IPS DF 4.7 (cell line): Measurements from ENCODE around the gene FNIP2.
A peak's percentile ranks its signal among the peaks of the same experiment; 100 is the strongest.
"Not testable (repeated sequence)": the region's sequence is repeated elsewhere in the genome, so short reads cannot be mapped to it uniquely, and the experiment has no call there.

Experiments
- DNase-seq: peaks from one replicate; pipeline ENCODE4 v3.0.0-alpha.2; 2013; ENCODE audit warnings: low spot score; ENCODE audit errors: extremely low read depth

Gene FNIP2

GRCh38 chr4:158869761-158870160 lies 100.9 kb downstream of the FNIP2 start:
- no peak for DNase-seq

DNA sequence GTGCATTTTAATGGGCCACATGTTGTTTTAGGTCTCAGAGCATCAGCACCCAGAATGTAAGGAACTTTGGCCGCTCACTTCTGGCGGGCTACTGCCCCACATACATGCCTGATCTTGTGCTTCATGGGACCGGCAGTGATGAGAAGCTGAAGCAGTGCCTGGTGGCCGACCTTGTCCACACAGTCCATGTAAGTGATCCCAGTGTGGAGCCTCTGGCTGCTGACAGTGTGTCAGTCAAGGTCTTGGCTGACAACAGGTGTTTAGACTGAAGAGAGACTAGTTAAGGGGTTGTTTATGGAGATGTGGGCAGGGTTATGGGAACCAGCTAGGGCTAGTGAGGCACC lies 101.4 kb downstream of the FNIP2 start:
- no peak for DNase-seq

GRCh38 chr4:158870626-158871334 lies 102.0 kb downstream of the FNIP2 start:
- no peak for DNase-seq

GRCh38 chr4:158871335-158871724 lies 102.5 kb downstream of the FNIP2 start:
- DNase-seq: no peak

DNA sequence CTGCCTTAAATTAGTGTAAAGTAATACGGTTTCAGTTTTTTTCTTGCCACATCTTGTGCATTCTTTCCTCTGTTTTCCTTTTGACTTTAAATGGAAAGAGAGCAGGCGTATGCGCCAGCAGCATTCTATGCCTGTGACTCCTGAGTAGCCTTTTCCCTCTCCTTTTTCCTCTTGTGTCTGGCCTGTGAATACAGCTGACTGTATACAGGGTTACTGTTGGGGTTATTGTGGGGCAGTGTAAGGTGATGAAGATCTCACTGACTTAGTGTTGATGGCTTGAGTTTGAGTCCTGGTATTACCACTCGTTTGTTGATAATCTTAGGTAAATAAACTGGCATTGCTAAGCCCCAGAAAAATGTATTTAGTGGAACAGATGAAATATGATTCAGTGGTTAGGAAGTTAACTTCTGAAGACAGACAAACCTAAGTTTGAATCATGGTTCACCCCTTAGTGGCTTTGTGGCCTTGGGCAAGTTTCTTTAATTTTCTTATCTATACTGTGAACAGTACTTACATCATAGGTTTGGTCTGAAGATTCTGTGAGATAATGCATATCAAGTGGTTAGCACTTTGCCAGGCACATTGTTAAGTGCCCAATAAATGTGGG lies 105.1 kb downstream of the FNIP2 start:
- DNase-seq: no peak

DNA sequence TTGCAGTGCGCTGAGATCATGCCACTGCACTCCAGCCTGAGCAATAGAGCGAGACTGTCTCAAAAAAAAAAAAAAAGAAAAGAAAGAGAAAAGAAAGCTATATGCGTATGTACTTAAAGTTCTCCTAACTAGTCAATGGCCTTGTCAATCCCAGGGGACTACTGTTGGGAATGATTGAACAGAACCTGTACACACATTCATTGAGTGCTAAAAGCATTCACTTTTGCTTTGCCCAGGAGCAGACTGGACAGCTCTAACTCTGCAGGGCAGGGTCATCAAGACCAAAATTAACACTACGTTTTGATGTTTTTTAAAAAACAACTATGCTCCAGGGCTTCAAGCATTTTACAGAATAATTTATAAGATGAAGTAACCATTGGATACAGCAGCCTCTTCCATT lies 106.2 kb downstream of the FNIP2 start:
- DNase-seq: no peak

- no peak for DNase-seq
Measured at GRCh38 chr4:158875455-158875854, 106.6 kb downstream of the FNIP2 start.

DNA sequence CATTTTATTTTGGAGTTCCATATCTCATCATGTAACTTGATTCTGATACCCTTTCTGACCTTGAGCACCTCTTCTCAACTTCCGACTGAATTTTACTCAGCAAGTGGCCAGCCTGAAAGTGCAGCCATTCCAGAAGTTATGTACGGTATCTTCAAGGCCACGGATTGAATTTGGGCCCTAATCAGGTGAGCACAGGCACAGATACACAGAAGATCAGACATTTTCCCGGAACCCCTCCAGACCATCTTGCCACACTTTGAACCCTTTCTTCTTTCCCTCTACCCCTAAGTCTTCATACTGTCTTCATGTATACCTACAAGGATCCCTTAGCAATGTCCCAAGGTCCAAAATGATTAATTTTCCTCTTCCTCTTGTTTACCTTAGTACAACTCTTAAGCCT lies 108.2 kb downstream of the FNIP2 start:
- no peak for DNase-seq

- DNase-seq: not testable (repeated sequence)
Measured at GRCh38 chr4:158882142-158882541, 113.3 kb downstream of the FNIP2 start.

- DNase-seq: no peak
Measured at GRCh38 chr4:158884280-158884679, 115.5 kb downstream of the FNIP2 start.

DNA sequence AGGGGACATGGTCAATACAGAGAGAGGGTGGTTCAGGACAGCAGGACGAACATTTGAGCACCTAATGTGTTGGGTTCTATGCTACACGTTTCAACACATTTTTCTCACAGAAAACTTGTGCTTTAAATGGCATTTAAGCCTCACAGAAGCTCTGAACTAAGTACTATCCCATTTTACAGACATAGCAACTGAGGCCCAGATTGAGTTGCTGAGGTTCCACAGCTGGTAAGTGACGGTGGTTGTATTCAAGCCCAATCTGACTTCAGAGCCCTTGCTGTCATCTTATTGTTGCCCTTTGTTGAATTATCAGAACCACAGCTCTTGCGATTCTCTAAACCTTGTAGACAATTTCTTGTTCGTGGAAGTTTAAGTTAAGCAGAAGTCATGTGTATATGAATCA lies 116.7 kb downstream of the FNIP2 start:
- DNase-seq: no peak

DNA sequence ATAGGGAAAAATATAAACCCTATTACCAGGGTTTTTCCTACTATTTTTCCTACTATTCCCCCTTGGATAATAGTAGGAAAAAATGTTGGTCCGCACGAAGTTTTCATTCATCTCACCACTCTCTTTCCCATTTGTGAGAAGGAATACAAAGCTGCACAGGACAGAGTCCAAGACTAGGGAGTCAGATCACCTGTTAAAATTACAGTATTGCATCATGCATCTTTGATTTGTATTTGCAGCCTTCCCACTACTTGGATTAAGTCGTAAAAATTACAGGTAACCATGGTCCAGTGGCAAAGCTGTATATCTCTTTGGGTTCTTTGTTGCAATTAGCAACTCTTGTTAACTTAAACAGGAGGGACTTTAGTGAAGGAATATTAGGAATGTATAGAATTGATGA lies 121.5 kb downstream of the FNIP2 start:
- no peak for DNase-seq

GRCh38 chr4:158891256-158891655 lies 122.4 kb downstream of the FNIP2 start:
- no peak for DNase-seq

DNA sequence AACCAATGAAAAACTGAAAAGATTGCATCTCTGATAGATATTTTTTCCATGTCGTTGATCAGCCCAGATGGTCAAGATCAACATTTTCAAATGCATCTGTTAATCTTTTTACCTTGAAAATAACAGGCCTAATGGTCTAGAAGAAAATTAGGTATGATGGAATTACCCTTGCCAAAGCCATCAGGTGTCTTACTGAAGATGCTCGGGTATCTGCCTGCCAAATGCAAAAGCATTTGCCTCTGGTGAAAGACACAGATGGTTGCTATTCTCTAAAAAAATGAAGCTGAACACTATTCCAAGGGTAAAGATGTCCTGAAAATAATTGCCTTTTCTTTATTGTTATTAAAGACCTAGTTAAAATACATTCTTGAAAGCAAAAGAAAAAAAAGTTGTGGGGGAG lies 126.0 kb downstream of the FNIP2 start:
- DNase-seq: no peak

- DNase-seq: no peak
Measured at GRCh38 chr4:158895797-158896576, 127.2 kb downstream of the FNIP2 start.

- not testable (repeated sequence) for DNase-seq
Measured at GRCh38 chr4:158896577-158897238, 127.9 kb downstream of the FNIP2 start.

- not testable (repeated sequence) for DNase-seq
Measured at GRCh38 chr4:158900408-158900807, 131.6 kb downstream of the FNIP2 start.

- DNase-seq: peak; percentile 56
Measured at GRCh38 chr4:158902280-158903078, 133.7 kb downstream of the FNIP2 start.

DNA sequence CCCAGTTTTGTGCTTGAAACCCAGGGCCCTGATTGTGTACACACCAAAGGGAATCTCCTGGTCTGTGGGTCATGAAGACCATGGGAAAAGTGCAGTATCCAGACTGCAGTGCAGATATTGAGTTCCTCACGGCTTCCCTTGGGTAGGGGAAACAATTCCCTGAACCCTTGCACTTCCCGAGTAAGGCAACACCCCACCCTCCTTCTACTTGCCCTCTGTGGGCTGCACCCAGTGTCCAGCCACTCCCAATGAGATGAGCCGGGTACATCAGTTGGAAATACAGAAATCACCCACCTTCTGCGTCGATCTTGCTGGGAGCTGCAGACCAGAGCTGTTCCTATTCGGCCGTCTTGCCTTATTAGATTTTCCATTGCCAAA lies 134.2 kb downstream of the FNIP2 start:
- DNase-seq: no peak

GRCh38 chr4:158903472-158904043 lies 134.7 kb downstream of the FNIP2 start:
- DNase-seq: no peak

GRCh38 chr4:158904815-158905214 lies 136.0 kb downstream of the FNIP2 start:
- DNase-seq: no peak
